Lower leg skin (tissue), 4 donors: ENCODE measurements around the gene PCDH9. TPM values are rescaled to one million over a fixed set of nuclear protein-coding genes. Genes with fewer than 3 reads are reported as not detected.

Experiments
- DNase-seq, 2 donors: peaks; one replicate each; pipeline ENCODE4 v3.0.0-alpha.2; 2019; ENCODE audit warnings: low spot score in 2 of 2
- H3K4me3 ChIP-seq: fragments of 200-600 bp; sonication (generic); 2 replicates; pipeline ENCODE4 v1.5.1; 2017; ENCODE audit warnings: mild to moderate bottlenecking, low read depth; ENCODE audit not compliant: poor library complexity, severe bottlenecking
- CTCF ChIP-seq, 3 donors: fragments of 450-650 bp; IDR thresholded peaks; one replicate each; pipeline ENCODE4 v1.5.1; 2016; ENCODE audit warnings: antibody characterized with exemption in 3 of 3, mild to moderate bottlenecking in 3 of 3, moderate library complexity in 2 of 3
- POLR2A ChIP-seq, 2 donors: fragments of 450-650 bp; IDR thresholded peaks; one replicate each; pipeline ENCODE4 v1.6.1; 2016 to 2017; ENCODE audit warnings: antibody characterized with exemption in 2 of 2, mild to moderate bottlenecking in 1 of 2, moderate library complexity in 1 of 2
- WGBS, 2 donors: methylation state at CpG; one replicate each; pipeline ENCODE4 v1.1.5; 2018; 5-methylcytosine and 5-hydroxymethylcytosine counted together
- intact Hi-C: fragments of 100-400 bp; cut with DNase I; formaldehyde crosslinking; loops from one replicate; pipeline ENCODE4 v1.15.0; 2023; ENCODE audit warnings: low total_unique reads
- total RNA-seq, 4 donors: library from RNA; depleted of rRNA; stranded (reverse); fragments of >200 nt; gene quantifications; one replicate each; pipeline ENCODE4 v1.1.0, GENCODE V29; 2016

Gene PCDH9
- total RNA-seq, 4 donors from 2014 or later = 0.21 to 0.84 (median 0.36) TPM

- intact Hi-C loops = no loop called here
- no peak overlapping the region for H3K4me3 ChIP-seq
- WGBS, 2 donors = 52 to 63% methylated on average over 3 of the region's 3 CpGs
- no peak for DNase-seq
- TF ChIP-seq CTCF (IDR thresholded peaks at IDR 0.05) (no peak), POLR2A (IDR thresholded peaks at IDR 0.05) (no peak)
Measured at GRCh38 chr13:66586489-66586888, 643.6 kb downstream of the PCDH9 start.

DNA sequence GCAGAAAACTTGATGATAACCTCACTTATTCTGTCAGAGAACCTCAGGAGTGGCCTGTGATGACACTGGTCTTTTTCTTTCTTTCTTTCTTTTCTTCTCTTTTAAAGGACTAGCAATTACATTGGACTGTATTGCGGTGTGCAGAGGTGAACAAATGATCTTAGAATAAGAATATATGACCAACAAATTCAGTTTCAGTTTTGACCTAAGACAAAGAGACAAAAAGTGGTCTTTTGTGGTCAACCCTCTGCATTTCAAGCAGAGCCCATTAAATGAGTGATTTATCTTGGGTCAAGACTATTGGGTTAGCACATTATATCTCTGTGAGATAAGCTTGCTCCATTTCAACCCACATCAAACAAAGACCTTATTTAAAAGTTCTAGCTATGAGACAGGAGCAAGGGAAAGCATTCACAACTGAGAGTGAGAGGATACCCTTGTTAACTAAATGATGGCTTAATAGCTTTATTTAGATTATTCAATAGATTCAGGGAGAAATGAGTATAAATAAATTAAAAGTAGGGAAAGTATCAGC, 644.4 kb downstream of the PCDH9 start:
- no peak overlapping the region for H3K4me3 ChIP-seq
- TF ChIP-seq CTCF (IDR thresholded peaks at IDR 0.05) = no peak
- TF ChIP-seq POLR2A (IDR thresholded peaks at IDR 0.05) = no peak
- no peak for DNase-seq
- 86 to 97% methylated on average over 1 of the region's 1 CpG for WGBS, 2 donors
- intact Hi-C loops = no loop called here

- TF ChIP-seq POLR2A (IDR thresholded peaks at IDR 0.05) = no peak
- TF ChIP-seq CTCF (IDR thresholded peaks at IDR 0.05) = no peak
- no peak overlapping the region for H3K4me3 ChIP-seq
- intact Hi-C loops = no loop called here
- no peak for DNase-seq
- 87 to 91% methylated on average over 2 of the region's 2 CpGs for WGBS, 2 donors
Measured at GRCh38 chr13:66581675-66582074, 648.5 kb downstream of the PCDH9 start.

DNA sequence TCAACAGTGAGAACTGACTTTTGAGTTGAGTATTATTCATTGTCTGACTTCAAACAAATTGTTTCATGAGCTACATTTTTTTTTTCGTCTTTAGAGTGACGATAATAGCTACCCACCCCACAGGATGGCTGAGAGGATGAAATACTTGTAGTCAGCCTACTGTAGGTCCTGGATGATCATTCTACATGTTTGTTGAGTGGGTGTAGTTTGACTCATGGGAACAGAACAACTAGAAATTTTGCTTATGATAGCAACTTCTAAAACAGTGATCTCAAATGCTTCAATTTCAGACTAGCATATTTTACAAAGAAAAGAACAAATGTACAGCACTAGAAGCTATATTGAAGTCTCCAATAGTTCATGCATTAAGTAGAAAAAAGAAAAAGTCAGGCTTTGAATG, 651.8 kb downstream of the PCDH9 start:
- no peak overlapping the region for H3K4me3 ChIP-seq
- TF ChIP-seq CTCF (IDR thresholded peaks at IDR 0.05) (no peak), POLR2A (IDR thresholded peaks at IDR 0.05) (no peak)
- intact Hi-C loops = no loop called here
- WGBS, 2 donors = 57 to 66% methylated on average over 2 of the region's 2 CpGs
- no peak for DNase-seq

GRCh38 chr13:66577358-66577757, 652.8 kb downstream of the PCDH9 start:
- no peak overlapping the region for H3K4me3 ChIP-seq
- TF ChIP-seq CTCF (IDR thresholded peaks at IDR 0.05) (no peak), POLR2A (IDR thresholded peaks at IDR 0.05) (no peak)
- intact Hi-C loops = no loop called here
- 78 to 90% methylated on average over 2 of the region's 2 CpGs for WGBS, 2 donors
- DNase-seq = no peak

GRCh38 chr13:66576381-66576780, 653.8 kb downstream of the PCDH9 start:
- no peak for DNase-seq
- TF ChIP-seq CTCF (IDR thresholded peaks at IDR 0.05) (no peak), POLR2A (IDR thresholded peaks at IDR 0.05) (no peak)
- no peak overlapping the region for H3K4me3 ChIP-seq
- intact Hi-C loops = no loop called here
- 80 to 89% methylated on average over 1 of the region's 1 CpG for WGBS, 2 donors
